GM21717 (cell line): ENCODE data around the gene ESYT1.

Source experiments
- ATAC-seq: cut with Tn5 transposase; IDR thresholded peaks from one replicate; pipeline ENCODE4 v1.9.1; 2021; ENCODE audit warnings: mild to moderate bottlenecking, moderate library complexity; ENCODE audit not compliant: unreplicated experiment

The ESYT1 gene

DNA sequence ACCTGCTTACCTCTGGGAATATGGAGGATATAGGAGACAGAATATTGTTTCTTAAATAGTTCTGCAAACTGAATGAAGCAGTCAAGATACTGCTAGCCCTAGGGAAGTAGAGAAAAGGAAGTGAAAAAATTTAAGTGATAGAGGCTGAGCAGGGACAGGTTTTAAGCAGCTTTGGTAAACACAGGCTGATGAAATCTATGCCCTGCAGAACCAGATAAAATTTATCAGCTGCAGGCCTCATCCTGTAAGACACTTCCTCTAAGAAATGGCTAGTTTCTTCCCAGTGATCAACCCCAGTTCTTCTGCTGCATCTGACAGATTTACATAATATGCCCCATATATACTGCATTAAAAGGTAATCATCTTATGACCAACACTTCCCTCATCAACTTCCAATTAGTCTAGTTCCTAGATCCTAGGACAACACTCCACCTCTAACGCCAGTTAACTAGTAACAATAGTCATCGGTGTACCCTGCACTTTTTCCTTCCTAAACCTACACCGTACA, 1.3 kb upstream of the ESYT1 start:
- ATAC-seq, result no peak

DNA sequence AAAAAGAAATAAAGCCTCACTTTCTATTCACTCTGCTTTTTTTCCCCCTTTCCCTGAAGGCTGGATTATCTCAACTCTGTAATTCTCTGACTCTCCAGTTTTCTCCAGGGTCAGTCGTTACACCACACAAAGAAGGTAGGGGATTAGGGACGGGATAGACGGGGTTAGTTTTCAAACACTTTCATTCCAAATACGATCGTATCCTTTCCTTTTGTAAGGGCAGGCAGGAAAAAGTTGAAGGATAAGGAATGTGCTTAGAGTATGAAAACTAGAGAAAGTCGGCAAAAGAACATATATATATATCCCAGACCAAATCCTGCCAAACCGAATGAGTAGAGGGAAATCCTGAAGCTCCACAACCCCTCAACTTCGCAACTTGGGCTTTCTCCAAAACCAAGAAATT, 581 bp upstream of the ESYT1 start:
- ATAC-seq, result no peak

DNA sequence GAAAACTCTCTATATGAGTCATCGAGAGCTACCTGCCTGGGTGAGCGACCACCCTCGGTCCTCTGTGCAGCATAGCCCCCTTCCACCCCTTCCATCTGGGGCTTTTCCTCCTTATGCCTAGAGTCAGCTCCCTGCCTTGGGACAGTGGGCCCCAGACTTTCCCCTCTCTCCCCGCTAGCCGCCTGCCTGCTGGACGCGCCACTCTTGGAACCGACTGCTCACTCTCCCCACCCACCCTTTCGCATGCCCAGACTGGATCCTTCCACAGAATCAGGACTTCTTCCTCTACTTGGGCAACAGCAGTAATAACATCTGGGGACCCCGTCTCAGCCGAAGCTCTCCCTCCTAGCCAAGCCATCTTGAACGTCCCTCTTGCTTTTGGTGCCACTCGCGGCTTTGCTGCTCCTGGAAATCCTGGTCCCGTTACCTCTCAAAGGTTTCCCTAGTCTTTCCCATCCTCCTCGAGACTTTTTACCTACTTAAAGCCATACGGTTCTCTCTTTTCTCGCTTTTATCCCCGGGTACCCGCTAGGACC, 671 bp downstream of the ESYT1 start:
- no peak for ATAC-seq

DNA sequence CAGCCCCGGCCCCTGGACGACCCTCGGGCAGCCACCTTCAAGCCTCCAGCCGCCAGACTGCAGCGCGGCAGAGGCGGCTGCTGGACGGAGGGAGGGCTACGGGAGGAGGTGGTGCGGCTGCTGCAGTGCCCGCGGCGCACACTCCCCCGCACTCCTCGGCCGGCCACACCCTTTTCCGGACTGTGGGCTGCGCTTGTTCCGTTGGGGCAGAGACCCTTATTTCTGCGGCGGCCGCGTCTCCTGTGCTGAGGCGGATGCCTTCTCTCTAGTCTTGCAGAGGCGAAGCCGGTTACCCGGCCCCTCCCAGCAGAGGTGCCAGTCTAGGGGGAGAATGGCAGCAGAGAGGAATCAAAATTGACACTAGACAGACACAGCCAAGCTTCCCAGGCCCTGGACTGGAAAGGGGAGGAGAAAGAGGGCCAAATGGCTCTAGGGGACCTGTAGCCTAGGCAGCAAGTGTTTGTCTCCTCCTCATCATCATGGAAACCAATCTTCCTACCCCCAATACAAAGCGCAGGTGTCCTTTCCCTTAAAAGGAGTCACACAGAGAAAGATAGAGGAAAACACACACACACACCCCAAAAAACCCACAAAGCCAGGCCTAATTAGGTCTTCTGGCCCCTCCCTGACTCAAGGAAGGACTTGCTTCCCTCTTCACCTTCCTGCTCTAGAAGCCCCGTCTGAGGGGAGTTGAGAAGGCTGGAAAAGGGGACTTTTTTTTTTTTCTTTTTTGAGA, 1.3 kb downstream of the ESYT1 start:
- peak; percentile 30 for ATAC-seq

DNA sequence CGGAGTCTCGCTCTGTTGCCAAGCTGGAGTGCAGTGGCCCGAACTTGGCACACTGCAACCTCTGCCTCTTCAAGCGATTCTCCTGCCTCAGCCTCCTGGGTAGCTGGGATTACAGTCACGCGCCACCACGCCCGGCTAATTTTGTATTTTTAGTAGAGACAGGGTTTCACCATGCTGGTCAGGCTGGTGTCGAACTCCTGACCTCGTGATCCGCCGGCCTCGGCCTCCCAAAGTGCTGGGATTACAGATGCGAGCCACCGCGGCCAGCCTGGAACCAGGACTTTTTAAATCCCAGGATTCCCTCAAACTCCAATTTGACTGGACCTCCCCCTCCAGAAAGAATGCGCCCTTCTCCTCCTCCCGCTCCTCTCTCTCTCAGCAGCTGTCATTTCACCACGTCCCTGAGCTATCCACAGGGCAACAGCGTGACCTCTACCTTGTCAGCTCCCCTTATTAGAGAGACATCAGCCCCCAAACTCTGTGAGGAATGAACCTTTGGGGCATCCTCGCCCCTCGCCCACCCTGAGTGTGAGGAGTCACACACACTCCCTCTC, 2.0 kb downstream of the ESYT1 start:
- ATAC-seq, result no peak

DNA sequence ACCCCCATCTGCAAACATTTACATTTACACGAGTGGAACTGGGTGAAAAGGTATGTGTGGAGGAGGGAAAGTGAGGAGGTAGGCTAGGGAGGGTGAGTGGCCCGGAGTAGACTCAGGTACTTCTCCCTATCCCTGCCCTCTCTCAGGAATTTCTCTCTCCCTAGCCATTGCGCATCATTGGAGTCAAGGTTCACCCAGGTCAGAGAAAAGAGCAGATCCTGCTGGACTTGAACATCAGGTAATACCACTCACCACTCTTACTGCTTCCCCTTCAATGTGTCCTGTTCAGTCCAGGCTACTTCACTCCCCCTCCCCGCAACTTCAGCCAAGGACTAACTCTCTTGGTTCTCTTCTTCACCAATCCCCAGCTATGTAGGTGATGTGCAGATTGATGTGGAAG, 2.8 kb downstream of the ESYT1 start:
- ATAC-seq, result no peak

DNA sequence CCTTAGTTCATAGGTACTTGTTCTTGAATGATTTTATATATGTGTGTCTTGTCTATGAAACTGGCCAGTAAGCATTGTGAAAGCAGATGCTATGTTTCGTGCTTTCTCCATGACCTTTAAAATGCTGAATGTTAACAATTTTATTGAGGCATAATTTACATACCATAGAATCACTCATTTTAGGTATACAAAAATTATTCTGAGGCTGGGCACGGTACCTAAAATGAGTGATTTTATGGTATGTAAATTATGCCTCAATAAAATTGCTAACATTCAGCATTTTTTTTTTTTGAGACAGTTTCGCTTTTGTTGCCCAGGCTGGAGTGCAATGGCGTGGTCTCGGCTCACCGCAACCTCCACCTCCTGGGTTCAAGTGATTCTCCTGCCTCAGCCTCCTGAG, 6.8 kb downstream of the ESYT1 start:
- no peak for ATAC-seq

DNA sequence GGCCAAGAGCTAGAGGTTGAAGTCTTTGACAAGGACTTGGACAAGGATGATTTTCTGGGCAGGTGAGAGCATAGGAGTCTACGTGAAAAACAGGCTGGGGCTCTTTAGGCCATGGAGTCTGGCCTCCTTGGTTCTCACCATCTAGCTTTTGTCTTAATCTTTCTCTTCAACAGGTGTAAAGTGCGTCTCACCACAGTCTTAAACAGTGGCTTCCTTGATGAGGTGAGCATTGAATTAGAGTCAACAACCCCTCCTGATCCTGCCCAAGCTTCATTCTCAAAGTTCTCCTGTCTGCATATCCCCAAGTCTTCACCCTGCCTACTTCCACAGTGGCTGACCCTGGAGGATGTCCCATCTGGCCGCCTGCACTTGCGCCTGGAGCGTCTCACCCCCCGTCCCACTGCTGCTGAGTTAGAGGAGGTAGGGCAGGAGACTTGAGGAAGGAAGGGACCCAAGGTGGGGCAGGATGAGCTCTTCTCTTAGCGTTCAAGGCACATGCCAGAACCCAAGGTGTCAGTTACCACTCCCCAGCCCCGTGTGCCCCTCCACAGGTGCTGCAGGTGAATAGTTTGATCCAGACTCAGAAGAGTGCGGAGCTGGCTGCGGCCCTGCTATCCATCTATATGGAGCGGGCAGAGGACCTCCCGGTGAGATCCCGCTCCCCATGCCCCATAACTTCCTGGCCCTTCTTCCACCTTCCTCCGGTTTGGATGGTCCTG, 9.9 kb downstream of the ESYT1 start:
- no peak for ATAC-seq

DNA sequence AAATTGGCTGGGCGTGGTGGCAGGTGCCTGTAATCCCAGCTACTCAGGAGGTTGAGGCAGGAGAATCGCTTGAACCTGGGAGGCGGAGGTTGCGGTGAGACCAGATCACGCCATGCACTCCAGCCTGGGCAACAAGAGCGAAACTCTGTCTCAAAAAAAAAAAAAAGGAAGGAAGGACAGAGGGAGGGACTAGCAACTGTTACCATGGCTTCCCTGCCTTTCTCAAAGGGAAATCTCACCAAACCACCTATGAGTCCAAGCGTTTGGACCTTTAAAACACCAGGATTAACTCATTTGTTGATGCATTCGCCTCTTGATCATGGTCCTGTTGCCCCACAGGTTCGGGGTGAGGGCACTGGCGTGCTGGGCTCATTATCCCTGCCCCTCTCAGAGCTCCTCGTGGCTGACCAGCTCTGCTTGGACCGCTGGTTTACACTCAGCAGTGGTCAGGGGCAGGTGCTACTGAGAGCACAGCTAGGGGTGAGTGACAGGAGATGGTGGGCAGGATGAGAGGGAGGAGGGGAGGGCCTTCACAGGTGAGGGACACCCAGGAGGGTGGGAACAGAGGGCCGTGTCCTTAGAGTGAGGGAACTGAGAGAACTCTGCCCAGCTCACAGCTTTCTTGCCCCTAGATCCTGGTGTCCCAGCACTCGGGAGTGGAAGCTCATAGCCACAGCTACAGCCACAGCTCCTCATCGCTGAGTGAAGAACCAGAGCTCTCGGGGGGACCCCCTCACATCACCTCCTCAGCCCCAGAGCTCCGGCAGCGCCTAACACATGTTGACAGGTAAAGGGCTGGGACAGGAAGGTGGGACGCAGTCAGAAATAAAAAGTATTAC, 14.1 kb downstream of the ESYT1 start:
- no peak for ATAC-seq

DNA sequence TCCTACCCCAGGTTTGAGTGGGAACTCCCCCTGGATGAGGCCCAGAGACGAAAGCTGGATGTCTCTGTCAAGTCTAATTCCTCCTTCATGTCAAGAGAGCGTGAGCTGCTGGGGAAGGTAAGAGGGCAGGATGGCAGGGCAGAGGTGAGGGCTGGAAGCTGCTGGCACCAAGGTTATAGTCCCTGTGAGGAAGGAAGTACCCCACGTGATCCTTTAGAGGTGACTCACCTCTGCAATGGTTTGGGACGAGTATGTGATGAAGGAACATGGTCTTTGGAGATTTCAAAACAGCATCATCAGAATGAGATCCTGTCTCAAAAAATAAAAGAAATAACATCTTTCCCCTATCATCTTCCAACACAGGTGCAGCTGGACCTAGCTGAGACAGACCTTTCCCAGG, 15.2 kb downstream of the ESYT1 start:
- ATAC-seq, result no peak

DNA sequence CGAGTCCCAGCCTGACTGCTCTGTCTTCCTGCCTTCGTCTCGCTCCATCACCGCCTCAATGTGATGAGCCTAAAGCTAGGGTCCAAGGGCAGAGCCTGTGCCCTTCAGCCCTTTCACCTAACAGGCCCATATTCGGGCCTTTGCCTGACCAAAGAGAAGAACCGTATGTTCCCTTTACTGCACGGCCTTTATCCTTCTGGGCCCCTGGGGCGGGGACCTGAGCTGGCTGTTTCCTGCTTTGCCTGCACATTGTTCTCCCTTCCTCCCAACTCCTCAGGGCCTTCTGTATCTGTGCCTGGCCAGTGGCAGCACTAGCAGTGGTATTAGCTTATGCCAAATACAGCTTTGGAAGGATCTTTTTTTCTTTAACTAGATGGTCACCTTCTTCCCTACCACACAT, 15.8 kb downstream of the ESYT1 start:
- ATAC-seq, result no peak

DNA sequence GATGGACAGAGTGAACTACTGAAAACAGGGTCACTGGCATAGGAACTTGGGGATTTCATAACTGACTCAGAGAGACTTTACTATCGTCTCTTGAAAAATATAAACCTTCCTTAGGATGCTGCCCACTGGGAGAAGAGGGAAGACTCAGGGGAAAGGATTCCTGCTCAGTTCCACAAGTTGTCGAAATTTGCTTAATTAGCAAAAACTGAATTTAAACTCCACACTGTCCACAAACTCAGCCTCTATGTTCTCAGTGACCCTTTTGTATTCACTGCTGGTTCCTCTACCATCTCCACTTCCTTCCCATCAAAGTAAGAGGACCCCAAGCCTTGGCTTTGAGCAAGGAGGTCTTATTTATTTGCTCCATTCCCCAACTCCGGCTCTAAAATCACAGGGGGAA, 17.1 kb downstream of the ESYT1 start:
- no peak for ATAC-seq

DNA sequence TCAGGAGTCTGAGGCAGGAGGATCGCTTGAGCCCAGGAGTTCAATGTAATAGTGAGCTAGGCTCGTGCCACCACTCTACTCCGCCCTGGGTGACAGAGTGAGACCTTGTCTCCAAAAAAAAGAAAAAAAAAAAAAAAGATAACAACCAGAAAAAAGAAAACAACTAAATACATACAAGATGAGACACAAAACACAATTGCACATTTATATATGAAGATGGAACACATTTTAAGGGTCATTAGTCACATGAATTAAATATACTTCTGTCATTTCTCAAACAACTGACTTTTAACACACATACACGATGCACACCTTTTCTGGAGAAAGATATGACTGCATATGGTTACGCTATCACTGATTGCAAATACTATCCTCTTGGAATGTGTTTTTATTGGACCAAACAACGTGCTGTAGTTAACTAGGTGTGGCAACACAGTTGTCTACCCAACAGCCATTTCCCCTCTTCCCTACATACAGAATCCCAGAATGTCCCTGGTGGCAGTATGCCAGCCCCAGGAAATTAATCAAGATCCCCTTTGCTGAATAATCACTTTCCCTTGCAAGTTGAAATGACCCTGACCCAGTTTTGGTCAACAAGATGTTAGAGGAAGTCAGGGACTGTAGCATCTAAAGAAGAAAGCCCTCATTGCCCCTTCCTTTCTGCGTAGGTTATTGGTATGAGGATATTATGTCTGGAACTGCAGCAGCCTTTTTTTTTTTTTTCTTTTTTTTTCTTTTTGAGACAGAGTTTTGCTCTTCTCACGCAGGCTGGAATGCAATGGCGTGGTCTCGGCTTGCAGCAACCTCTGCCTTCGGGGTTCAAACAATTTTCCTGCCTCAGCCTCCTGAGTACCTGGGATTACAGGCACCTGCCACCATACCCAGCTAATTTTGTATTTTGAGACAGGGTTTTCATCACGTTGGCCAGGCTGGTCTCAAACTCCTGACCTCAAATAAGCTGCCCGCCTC, 18.7 kb downstream of the ESYT1 start:
- no peak for ATAC-seq

DNA sequence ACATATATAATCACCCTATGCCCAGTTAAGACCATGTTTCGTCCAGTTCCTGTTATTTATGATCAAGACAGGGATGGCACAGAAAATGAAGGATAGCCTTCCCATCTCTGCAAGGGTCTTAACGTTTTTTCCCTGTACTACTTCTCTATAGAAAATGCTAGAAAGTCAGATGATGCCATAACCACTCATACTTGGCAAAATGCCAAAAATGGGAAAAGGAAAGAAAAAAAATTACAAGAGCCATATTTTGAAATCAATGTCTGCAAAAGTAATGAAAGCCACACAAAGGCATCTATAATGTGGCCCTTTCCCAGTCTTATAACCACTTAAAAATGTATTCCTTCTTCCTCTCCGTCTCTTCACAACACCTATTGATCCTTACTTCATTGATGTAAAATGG, 22.5 kb downstream of the ESYT1 start:
- ATAC-seq, result no peak

DNA sequence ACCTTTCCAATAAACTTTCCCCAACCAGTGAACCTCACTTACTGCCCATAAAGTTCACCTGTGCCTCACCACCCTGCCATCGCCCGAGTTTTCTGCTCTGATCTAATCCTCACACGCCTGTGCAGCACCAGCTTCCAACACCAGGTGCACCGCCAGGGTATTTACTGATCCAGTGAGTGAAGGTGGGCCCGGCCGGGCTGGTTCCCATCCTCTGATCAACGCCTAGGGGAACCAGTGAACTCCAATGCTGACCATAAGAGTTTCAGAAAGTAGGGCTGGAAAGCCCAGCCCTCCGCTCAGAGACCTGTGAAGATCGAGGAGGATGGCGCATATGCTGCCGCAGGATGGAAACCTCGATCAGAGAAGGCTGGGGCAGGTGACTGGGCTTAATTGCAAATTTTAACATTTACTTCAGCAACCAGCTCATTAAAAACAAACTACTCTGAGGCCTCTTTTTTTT, 23.6 kb downstream of the ESYT1 start:
- peak; percentile 42 for ATAC-seq

DNA sequence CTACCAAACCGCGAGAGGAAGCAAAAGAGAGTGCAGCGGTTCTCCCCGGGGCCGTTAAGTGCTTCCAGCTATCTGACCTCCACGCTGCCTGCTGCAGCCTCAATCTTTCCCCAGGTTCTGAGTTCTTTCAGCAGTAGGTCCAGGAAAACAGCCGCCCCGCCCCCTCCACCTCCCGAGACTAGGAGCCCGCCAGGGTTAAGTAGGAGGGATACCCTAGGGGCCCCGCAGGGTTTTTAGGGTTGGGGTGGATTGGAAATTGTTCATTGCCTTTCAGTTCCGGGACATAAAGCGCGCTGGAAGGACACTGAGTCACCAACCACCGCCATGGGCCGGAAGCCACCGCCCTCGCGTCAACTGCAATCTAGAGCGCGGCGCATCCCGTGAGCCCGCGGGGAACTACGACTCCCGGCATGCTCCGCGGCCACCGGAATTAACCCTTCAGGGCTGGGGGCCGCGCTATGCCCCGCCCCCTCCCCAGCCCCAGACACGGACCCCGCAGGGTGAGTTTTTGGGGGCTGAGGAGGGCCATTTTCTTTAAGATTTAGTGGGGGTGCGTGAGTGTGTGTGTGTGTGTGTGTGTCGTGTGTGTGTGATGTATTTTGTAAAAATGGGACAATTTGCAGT, 24.2 kb downstream of the ESYT1 start, which contains the start of gene MYL6B:
TSS of gene MYL6B (plus strand) at position 456 of the 624 bp plus-strand sequence. CDS start 1,332 bp downstream, outside the sequence.
- ATAC-seq, result peak; percentile 79

DNA sequence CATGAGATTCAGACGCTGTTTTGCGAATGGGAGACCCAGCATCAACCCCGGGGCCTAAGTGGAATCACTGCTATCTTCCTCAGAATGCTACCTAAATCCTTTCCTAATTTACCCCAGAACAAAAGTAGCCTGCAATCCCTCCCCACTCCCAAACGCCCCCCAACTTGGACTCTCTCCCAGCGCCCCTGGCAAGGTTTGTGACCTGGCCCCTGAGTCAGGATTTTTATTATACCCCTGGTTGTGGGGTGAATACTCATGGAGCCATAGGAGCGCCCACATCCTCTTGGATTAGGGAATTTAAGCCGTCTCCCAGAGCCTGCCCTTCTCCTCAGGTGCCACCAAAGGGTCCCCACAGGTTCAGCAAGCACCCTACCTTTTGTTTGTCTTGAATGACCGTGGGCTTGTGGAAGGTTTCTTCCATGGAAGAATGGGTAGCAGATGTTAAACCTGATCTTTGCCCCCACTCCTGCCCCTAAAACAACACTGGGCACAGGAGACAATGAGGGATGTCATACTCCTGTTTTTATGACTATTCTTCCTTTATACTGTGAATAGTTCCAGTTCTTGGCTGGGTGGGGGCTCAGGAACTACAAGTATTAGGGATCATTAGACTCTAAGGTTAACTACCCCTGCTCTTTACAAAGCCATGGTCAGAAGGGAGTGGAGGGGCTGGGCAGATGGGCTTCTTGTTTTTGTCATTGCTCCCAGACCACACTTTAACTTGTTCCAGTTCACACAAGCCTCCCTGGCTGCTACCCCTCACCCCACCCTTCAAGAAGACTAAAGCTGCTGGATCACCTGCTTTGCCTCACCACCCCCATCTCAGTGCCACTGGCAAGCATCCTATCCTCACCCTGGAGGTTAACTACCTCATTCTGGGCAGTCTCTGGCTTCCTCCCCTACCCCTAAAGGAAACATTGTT, 24.9 kb downstream of the ESYT1 start:
- ATAC-seq, result no peak

DNA sequence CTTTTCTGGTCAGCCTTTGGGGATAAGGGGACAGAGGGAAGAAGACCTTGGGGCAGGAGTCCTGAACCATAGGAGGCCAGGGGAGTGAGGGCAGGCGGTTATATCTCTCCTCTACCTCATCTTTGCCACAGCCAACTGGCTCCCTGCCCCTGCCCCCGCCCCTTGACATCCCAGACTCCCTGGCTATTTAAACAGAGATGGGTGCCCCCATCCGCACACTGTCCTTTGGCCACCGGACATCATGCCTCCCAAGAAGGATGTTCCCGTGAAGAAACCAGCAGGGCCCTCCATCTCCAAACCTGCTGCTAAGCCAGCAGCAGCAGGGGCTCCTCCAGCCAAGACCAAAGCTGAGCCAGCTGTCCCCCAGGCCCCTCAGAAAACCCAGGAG, 25.6 kb downstream of the ESYT1 start:
- ATAC-seq, result no peak
